KBM-7 (cell line): ENCODE measurements around the gene RPL12.

Source experiments
- DNase-seq: peaks from one replicate; pipeline ENCODE4 v3.0.0-alpha.2; 2015
- in situ Hi-C: fragments of 300-500 bp; cut with MboI; formaldehyde crosslinking; loops from 2 replicates; pipeline ENCODE4 v1.14.3; 2020; ENCODE audit warnings: low sequenced_read_pairs, low pct_unique_long_range_greater_than_20kb, mixed read lengths

RPL12 gene

DNA sequence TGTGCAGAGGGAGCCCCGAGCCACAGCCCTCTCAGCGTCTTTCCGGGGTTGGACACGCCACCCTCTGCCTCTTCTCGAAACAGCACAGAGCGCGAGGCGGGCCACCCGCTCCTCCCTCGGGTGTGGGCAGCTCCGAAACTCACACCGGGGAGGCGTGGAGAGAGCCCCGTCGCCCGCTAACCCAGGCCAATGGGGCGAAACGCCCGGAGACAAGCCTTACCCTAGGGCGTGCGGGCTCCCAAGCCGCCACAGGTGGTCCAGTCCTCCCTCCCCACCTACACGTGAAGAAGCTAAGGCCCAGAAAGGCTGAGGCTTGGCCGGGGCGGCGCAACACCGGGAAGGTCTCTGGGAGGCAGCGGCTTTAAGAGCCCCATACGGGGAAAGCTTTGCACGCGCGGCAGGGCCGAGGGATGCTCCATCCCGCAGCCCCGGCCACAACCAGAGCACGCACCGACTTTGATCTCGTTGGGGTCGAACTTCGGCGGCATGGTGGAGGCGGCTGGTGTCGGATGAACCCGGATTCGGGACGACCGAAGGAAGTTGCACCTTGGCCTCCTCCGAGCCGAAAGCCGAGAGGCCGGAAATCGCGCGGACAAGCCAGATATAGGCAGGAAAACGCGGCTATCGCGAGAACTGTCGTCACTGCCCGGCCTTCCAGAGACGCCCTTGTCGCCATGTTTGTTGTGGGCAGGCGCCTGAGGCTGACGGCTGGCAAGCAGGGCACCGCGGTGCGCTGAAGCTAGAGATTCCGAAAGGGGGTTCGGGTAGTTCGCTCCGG lies at the start of gene RPL12, which contains the start of gene LRSAM1:
RPL12 (minus strand) TSS at position 577 of the 778 bp plus-strand sequence; CDS start at position 488, 89 bp downstream.
LRSAM1 (plus strand) TSS at position 681 of the 778 bp plus-strand sequence. CDS start 3,018 bp downstream, outside the sequence.
- peak; percentile 95 for DNase-seq
- in situ Hi-C loops: no loop called here

DNA sequence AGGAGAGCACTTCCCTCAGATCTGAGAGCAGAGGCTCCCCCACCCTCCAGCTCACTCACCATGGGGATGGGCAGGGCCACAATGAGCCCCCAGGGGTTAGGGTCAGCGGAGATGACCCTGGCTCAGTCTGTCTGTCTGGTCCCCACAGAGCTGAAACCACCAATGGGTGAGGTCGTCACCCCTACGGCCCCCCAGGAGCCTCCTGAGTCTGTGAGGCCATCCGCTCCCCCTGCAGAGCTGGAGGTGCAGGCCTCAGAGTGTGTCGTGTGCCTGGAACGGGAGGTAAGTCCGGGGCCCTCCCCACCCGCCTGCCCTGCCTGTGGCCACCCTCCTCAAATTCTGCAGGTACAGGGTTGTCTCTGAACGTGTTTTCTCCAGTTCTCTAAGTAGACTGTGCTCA lies 49.7 kb upstream of the RPL12 start:
- in situ Hi-C loops: no loop called here
- no peak for DNase-seq

DNA sequence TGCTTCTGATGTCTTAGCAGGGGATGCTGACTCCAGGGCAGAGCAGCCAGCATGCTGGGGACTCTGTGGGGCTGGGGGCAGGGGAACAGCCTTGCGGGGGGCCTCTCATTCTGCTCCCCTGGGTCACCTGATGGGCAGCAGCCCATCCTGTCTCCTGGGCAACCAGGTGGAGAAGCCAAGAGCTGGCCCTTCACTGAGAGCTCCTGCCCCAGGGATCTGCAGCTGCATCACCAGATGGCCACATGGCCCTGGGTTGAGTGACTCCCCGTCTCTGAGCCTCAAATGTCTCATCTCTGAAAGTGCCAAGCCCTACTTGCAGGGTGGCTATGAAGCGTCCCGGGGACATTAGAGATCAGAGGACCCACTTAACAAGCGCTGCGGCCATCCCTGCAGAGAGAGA lies 49.2 kb upstream of the RPL12 start:
- in situ Hi-C loops: no loop called here
- DNase-seq: no peak

DNA sequence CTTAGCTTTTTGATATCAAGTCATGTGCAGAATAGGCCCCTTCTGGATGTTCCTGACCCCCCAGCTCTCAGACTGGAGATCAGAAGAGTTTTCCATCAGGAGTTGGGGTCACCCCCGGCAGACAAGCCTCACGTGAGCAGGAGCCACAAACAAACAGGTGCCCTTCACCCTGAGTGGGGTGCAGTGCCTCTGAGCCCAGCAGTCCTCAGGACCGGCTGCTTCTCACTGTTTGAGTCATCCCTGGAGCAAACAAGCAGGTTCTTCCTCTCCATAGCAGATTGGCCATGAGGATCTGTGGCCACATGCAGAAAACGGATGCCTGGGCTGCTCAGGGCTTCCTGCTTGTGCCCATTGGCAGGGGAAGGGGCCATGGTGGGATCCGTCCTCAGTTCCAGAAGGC lies 47.1 kb upstream of the RPL12 start:
- no peak for DNase-seq
- in situ Hi-C loops: no loop called here

DNA sequence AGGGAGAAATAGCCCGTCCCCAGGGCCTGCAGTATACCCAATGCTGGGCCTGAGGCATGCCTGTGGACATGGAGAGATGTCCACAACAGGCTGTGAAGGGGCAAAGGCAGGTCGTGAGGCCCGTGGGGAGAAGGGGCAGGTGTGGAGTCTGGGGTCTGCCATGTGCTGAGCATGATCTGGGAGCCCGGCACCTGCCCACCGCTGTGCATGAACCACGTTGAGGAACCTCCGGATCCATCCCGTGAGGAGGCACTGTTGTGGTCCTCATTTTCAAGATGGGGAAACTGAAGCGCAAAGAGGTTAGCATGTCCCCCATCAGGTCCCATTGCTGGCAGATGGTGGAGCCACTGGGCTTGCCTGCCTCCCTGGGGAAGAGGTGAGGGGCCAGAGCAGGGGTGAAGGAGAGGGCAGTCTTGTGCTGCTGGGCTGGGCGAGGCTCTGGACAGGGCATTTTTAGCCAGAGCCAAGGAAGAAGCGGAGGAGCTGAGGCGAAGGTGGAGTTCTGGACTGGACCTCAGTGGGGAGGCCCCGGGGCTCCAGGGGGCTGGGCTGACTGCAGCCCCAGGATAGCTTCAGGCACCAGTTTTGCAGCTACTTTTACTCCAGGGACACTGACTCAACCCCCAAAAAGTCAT lies 46.6 kb upstream of the RPL12 start:
- in situ Hi-C loops: no loop called here
- DNase-seq: no peak

DNA sequence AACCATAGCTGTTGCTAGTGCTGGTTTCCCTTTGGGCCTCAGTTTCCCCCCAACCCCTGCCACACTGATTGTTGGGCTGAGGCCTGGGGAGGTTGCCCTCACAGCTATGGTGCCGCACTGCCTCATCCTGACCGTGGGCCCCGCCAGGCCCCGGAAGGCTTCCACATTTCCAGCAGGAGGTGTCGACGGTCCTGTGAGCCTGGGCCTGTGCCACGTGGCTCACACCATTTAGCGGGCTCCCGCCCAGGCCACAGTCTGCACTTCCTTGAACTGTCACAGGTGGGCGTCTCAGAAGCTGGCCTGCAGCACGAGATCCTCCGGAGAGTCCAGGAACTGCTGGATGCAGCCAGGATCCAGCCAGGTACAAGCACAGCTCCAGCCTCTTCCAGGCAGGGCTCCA lies 45.8 kb upstream of the RPL12 start:
- in situ Hi-C loops: no loop called here
- no peak for DNase-seq

DNA sequence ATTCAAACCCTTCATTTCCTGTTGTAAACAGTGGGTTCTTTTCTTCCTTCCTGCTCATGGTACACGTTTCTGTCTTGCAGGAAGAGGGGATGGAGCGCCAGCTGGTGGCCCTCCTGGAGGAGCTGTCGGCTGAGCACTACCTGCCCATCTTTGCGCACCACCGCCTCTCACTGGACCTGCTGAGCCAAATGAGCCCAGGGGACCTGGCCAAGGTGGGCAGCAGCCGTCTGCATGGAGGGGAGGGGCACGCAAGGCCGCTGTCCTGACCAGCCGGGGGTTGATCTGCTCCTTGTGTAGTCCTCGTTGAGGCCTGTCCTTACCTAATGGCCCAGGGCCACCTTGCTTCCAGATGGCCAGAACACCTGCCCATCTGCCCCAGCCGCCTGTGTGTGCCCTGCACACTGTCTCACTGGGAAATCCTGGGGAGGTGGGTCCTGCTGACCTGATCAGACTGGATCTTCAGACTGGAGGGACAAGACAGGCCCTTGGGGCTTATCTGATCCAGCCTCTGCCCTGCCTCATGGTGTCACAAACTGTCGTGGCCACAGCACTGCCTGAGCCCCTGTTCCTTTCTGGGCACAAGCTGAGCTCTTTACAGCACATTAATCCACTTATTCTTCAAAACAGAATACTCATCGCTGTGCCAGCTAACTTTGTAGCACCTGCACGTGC lies 44.8 kb upstream of the RPL12 start:
- no peak for DNase-seq
- in situ Hi-C loops: no loop called here

DNA sequence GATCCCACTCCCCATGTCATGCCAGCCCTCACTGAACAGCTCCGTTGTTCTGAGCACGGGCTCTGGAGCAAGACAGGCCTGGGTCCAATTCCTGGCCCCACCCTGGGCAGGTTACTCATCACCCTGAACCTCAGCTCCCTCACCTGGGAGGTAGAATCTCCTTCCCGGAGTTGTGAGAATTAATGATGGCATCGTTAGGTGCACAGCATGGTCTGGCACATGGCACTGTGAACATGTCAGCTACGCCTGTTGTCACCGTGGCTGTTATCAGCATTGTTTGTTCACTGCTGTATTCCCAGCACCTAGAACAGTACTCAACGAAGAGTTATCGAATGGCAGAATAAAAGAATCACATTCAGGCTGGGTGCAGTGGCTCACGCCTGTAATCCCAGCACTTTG lies 43.1 kb upstream of the RPL12 start:
- in situ Hi-C loops: no loop called here
- no peak for DNase-seq

DNA sequence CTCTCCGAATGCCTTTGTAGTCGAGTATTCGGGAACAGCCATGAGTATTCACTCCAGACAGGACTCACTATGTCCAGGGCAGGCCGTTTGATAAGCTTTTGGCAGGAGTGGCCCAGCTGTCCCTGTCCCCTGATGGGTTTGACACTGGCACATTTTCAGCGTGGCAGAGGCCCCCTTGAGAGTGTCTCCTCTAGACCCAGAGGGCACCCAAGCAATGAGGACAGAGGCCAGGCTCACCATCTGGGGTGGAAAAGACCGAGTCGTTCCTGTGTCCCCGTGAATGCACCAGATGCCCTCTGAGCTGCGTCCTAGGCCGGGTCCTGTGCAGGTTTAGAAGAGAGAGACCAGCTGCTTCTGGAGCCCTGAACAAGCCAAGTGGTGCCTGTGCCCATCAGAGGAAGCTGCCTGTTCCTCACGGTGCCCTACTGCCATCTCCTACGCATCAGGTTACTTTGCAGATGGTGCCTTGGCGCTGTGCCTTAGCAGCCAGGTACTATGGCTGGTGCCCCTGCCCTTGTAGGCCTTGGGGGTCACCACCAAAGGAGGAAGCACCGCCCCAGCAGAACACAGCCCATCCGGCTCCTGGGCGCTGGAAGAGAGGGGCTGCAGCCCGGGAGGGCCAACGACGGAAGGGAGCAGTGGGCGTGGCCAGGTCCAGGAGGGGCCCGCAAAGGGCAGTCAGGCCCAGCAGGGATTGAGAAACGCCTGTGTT lies 42.5 kb upstream of the RPL12 start:
- in situ Hi-C loops: no loop called here

DNA sequence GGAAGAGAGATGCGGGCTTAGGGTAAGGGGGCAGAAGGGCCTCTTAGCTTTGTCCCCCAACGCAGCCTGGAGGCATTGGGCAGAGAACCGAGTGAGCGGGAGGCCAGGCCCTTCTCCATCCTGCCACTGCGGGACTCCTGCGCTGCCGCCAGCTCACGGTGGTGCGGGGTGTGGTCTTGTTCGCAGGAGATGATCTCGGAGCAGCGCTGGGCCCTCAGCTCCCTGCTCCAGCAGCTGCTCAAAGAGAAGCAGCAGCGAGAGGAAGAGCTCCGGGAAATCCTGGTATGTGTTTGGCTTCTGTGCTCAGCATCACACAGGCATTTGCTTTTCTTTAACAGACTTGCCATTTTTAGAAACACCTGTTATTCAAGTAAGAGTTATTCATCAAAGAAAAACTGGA lies 41.4 kb upstream of the RPL12 start:
- DNase-seq: no peak
- in situ Hi-C loops: no loop called here

More for the DNA sequence above, 42.5 kb upstream of the RPL12 start:
- no peak for DNase-seq

DNA sequence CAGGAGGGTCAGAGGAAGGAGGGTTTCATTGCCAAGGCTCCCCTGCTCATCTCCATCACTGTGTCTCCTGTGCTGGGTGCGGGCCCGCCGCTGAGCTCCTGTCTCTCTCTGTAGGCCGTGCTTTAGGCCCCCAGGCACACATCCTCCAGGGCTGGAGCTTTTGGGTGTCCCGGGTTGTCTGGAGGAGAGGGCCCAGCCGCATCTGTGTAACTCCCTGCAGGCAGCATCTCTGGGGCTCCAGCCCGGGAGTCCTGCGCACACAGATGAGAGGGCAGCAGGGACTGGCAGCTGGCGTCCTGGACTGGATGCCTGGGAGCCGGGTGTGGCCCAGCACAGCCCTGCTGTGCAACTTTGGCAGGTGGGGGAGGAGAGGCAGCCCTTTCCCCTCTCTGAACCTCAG lies 40.3 kb upstream of the RPL12 start:
- in situ Hi-C loops: no loop called here
- no peak for DNase-seq

DNA sequence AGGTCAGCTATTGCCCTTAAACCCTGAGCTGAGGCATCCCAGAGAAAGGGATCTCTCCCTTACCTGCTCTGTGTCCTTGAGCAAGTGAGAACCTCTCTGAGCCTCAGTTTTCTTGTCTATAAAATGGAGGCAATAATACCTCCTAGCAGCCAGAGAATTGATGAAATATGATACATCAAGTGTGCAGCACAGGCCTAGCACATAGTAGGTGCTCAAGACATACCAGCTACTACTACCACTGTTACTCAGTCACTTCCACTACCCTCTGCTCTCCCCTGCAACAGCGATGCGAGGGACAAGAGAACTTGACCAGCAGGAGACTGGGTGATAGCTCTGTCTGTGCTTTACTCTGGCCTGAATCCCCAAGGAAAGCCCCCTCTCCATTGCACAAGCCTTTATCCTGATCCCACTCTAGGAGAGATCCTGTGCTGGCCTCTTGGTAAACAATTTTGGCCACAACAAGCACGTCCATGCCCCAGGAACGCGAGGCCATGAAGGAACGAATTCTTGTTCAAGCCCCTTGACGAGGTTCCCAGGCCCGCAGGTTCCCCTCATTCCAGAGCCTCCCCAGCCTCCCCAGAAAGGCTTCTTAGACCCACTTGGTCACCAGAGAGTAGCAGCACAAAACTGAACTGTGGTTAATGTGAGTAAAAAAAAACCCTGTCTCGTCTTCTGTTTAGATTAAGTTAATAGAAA lies 39.5 kb upstream of the RPL12 start:
- in situ Hi-C loops: no loop called here
- no peak for DNase-seq

DNA sequence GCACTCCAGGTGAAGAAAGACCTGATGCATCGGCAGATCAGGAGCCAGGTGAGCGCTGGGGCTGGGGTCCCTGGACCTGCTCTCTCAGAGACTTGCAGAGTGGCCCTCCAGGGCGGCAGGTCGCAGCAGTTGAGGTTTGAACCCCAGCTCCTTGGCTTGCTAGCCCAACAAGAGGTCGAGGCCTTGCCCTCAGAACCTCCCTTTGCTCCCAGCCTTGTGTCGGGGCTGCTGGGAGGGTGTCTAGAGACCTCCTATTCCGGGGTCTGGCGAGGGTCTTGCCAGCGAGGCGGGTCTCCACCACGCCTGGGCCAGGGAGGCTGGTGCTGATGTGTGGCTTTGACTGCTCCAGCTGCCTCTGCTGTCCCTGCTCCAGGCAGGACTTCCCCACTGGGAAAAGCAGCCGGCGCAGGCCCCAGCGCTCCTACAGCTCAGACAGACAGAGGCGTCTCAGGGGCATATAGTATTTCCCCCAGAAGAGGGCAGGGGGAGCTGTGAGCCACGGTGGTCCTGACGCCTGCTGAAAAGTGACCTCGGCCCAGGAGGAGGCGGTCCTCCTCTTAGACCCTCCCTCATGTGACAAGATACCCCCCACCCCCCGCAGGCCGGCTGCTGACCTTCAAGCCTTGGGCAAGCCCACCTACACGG lies 38.4 kb upstream of the RPL12 start:
- DNase-seq: no peak
- in situ Hi-C loops: no loop called here

DNA sequence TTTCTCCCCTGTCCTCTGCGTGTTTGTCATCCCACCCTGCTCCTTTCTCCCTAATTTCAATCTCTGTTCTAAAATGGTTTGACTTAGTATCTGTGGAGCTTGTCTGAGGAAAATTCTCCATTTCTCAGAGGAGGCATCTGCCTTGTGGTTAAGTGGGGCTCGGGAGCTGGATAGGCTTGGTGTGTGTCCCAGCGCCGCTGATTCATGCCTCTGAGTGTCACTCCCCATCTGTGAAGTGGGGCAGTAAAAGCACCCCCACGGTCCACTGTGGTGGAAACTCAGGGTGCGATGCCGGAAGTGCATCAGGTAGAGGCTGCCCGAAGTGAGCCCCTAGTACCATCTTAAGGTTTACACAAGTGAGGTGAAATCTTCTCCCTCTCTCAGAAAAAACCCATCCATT lies 37.7 kb upstream of the RPL12 start:
- no peak for DNase-seq
- in situ Hi-C loops: no loop called here

DNA sequence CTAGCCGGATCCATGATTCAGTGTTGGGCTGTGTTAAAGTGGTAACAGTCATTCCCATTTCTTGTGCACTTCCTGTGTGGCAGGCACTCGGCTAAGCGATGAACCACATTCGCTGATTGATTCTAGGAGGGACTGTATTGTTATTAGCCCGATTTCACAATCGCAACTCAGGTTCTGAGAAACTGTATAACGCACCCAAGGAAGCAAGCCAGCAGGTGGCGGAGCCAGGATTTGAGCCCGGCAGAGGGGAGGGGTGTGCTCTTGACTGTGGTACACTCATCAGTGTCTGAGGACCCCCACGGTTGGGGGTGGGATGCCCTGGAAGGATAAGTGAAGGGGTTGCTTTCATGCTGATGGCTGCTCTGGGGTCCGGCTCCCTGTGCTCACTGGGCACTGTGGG lies 34.8 kb upstream of the RPL12 start:
- no peak for DNase-seq
- in situ Hi-C loops: no loop called here

DNA sequence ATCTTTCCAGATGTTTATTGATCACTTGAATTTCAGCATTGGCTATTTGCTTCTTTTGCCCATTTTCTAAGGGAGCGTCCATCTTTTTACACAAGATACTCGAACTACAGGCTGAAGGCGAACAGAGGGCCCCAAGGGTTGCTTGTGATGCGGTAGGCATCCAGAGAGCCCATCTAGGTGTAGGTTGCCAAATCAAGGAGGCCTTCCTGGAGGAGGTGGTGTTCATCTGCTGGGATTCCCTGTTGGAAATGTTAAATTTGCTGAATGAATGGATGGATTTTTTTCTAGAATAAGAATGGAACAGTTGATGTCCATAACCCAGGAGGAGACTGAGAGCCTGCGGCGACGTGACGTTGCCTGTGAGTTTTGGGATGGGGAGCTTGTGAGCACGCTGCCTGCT lies 31.5 kb upstream of the RPL12 start:
- no peak for DNase-seq
- in situ Hi-C loops: no loop called here

DNA sequence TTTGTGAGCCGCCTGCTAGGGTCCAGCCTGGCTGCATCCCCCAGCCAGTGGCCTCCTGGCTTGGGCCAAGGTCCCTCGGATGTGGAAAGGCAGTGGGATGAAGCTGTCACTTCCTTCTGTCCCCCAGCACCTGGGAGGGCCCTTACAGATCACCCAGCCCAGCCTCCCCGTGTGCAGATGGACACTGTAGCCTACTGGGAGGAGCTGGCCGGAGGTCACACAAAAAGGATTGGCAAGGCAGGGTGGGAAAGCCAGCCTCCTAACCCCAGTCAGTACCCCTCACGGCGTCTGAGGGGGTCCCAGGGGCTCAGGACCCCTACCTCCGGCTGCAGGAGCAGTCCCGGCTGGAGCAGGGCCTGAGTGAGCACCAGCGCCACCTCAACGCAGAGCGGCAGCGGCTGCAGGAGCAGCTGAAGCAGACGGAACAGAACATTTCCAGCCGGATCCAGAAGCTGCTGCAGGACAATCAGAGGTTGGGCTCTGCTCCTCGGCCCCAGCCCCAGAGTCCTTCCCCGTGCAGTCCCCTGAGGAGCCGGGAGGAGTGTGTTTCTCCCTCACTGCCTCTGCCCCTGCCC lies 28.4 kb upstream of the RPL12 start:
- in situ Hi-C loops: no loop called here
- DNase-seq: no peak

DNA sequence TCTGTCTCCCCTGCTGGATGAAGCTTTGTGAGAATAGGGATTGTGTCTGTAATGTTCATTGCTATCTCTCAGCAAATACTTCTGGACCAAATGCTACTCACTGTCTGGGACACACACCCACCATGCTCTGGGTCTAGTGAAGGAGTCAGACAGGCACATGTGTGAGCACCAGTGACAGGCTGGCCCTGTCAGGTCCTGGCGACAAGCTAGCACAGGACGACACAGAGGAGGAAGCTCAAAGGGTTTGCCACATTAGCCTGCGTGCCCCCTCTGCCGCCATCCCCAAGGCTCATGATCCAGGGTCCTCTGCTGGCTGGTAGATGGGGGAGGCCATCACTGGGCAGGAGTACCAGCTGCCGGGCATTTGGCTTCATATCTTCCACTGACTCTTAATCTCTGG lies 23.4 kb upstream of the RPL12 start:
- in situ Hi-C loops: no loop called here
- DNase-seq: no peak
